Measurements from ENCODE around the gene PPM1A. TPM values are rescaled to one million over a fixed set of nuclear protein-coding genes. Genes with fewer than 3 reads are reported as not detected.

The PPM1A gene
- total and polyA plus RNA-seq, 5 donors from 2014 or later = 15.0 to 83.3 (median 20.9) TPM

GRCh38 chr14:60253649-60254048, 4.6 kb downstream of the PPM1A start:
- H3K9me3 ChIP-seq (ENCODE audit: control insufficient read depth in 2 of 2, low read length in 2 of 2) = no peaks in the 10 kb centered on the region
- H3K4me1 ChIP-seq (ENCODE audit: control insufficient read depth, insufficient read depth, low read length, poor library complexity, severe bottlenecking) = peaks cover 25% of the 10 kb centered on the region
- Mint-ChIP-seq H3K9me3 (peaks cover 0 to 2% (median 0%) of the 10 kb centered on the region in 7 donors), H3K4me1 (peaks cover 60 to 70% (median 65%) of the 10 kb centered on the region in 4 donors), H3K27ac (no peak overlapping the region), H3K27me3 (peaks cover 3% of the 10 kb centered on the region), H3K36me3 (peaks cover 4% of the 10 kb centered on the region), H3K4me3 (no peak overlapping the region)
- H3K27ac ChIP-seq (ENCODE audit: insufficient read depth, low read length, poor library complexity, severe bottlenecking) = no peak overlapping the region
- no peak for ATAC-seq (ENCODE audit: low read depth in 2 of 2)
- no peak overlapping the region for H3K4me3 ChIP-seq (ENCODE audit: low read depth, low read length)
- no peaks in the 10 kb centered on the region for H3K36me3 ChIP-seq (ENCODE audit: control insufficient read depth, insufficient read depth, low read length)
- no peaks in the 10 kb centered on the region for H3K27me3 ChIP-seq (ENCODE audit: control insufficient read depth, insufficient read depth, low read length)
- DNase-seq = no peak

GRCh38 chr14:60254176-60254575, 5.2 kb downstream of the PPM1A start:
- H3K27ac ChIP-seq (ENCODE audit: insufficient read depth, low read length, poor library complexity, severe bottlenecking) = no peak overlapping the region
- Mint-ChIP-seq H3K4me3 (peak overlapping the region in 1 of 4 donors; percentile 2), H3K36me3 (peaks cover 7% of the 10 kb centered on the region), H3K27ac (no peak overlapping the region), H3K4me1 (peaks cover 65 to 74% (median 68%) of the 10 kb centered on the region in 4 donors), H3K9me3 (peaks cover 0 to 2% (median 0%) of the 10 kb centered on the region in 7 donors), H3K27me3 (no peaks in the 10 kb centered on the region)
- no peak overlapping the region for H3K4me3 ChIP-seq (ENCODE audit: low read depth, low read length)
- ATAC-seq (ENCODE audit: low read depth in 2 of 2) (no peak), DNase-seq (no peak)
- H3K9me3 ChIP-seq (ENCODE audit: control insufficient read depth in 2 of 2, low read length in 2 of 2) = no peaks in the 10 kb centered on the region
- no peaks in the 10 kb centered on the region for H3K27me3 ChIP-seq (ENCODE audit: control insufficient read depth, insufficient read depth, low read length)
- peaks cover 25% of the 10 kb centered on the region for H3K4me1 ChIP-seq (ENCODE audit: control insufficient read depth, insufficient read depth, low read length, poor library complexity, severe bottlenecking)
- no peaks in the 10 kb centered on the region for H3K36me3 ChIP-seq (ENCODE audit: control insufficient read depth, insufficient read depth, low read length)

GRCh38 chr14:60257865-60258264, 8.8 kb downstream of the PPM1A start:
- no peak for ATAC-seq (ENCODE audit: low read depth in 2 of 2)
- no peak overlapping the region for H3K27ac Mint-ChIP-seq

DNA sequence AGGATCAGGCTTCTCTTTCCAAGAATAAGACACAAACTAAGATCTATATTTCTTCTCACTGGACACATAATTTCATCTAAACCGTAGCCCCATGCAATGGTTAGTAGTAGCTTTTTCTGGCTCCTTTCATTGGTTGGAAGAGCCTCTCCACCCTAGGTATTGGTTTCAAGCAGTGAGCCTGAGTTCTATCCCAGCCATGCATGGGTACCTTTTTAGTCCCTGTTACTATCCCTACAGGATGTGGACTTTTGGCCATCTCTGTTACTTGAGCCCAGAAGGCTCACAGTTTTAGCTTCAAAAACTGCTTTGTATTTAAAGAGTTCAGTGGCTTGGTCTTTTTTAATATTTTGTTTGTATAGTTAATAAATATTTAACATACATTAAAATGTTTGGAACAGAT, 16.1 kb downstream of the PPM1A start:
- no peaks in the 10 kb centered on the region for H3K27me3 Mint-ChIP-seq
- Histone ChIP-seq H3K9me3 (ENCODE audit: control insufficient read depth in 2 of 2, low read length in 2 of 2) (no peaks in the 10 kb centered on the region), H3K27me3 (ENCODE audit: control insufficient read depth, insufficient read depth, low read length) (no peaks in the 10 kb centered on the region), H3K4me1 (ENCODE audit: control insufficient read depth, insufficient read depth, low read length, poor library complexity, severe bottlenecking) (peaks cover 4% of the 10 kb centered on the region), H3K27ac (ENCODE audit: insufficient read depth, low read length, poor library complexity, severe bottlenecking) (no peak overlapping the region), H3K36me3 (ENCODE audit: control insufficient read depth, insufficient read depth, low read length) (no peaks in the 10 kb centered on the region), H3K4me3 (ENCODE audit: low read depth, low read length) (no peak overlapping the region)
- ATAC-seq (ENCODE audit: low read depth in 2 of 2) (no peak), DNase-seq (no peak)
- H3K4me1 Mint-ChIP-seq = peaks cover 36 to 53% (median 46%) of the 10 kb centered on the region in 4 donors
- H3K27ac Mint-ChIP-seq = no peak overlapping the region
- peaks cover 21% of the 10 kb centered on the region for H3K36me3 Mint-ChIP-seq
- H3K9me3 Mint-ChIP-seq = peaks cover 0 to 10% (median 0%) of the 10 kb centered on the region in 7 donors
- H3K4me3 Mint-ChIP-seq = no peak overlapping the region

More at GRCh38 chr14:60257865-60258264, 8.8 kb downstream of the PPM1A start:
- Histone ChIP-seq H3K27me3 (ENCODE audit: control insufficient read depth, insufficient read depth, low read length) (no peaks in the 10 kb centered on the region), H3K9me3 (ENCODE audit: control insufficient read depth in 2 of 2, low read length in 2 of 2) (no peaks in the 10 kb centered on the region), H3K27ac (ENCODE audit: insufficient read depth, low read length, poor library complexity, severe bottlenecking) (no peak overlapping the region), H3K36me3 (ENCODE audit: control insufficient read depth, insufficient read depth, low read length) (no peaks in the 10 kb centered on the region), H3K4me1 (ENCODE audit: control insufficient read depth, insufficient read depth, low read length, poor library complexity, severe bottlenecking) (peaks cover 3% of the 10 kb centered on the region), H3K4me3 (ENCODE audit: low read depth, low read length) (no peak overlapping the region)
- Mint-ChIP-seq H3K9me3 (peaks cover 0 to 2% (median 0%) of the 10 kb centered on the region in 7 donors), H3K4me3 (no peak overlapping the region), H3K27me3 (no peaks in the 10 kb centered on the region), H3K4me1 (peaks cover 57 to 70% (median 60%) of the 10 kb centered on the region in 4 donors), H3K36me3 (peaks cover 3% of the 10 kb centered on the region)
- peak in 1 of 3 donors; percentile 6 for DNase-seq

GRCh38 chr14:60266021-60266937, 17.3 kb downstream of the PPM1A start:
- H3K4me1 Mint-ChIP-seq = peaks cover 35 to 51% (median 45%) of the 10 kb centered on the region in 4 donors
- DNase-seq = peak in 2 of 3 donors; percentile 20 to 32
- peaks cover 27% of the 10 kb centered on the region for H3K36me3 Mint-ChIP-seq
- no peak overlapping the region for H3K27ac Mint-ChIP-seq
- peaks cover 0 to 10% (median 0%) of the 10 kb centered on the region in 7 donors for H3K9me3 Mint-ChIP-seq
- no peaks in the 10 kb centered on the region for H3K27me3 Mint-ChIP-seq
- Histone ChIP-seq H3K27me3 (ENCODE audit: control insufficient read depth, insufficient read depth, low read length) (no peaks in the 10 kb centered on the region), H3K27ac (ENCODE audit: insufficient read depth, low read length, poor library complexity, severe bottlenecking) (no peak overlapping the region), H3K4me1 (ENCODE audit: control insufficient read depth, insufficient read depth, low read length, poor library complexity, severe bottlenecking) (peaks cover 4% of the 10 kb centered on the region), H3K9me3 (ENCODE audit: control insufficient read depth in 2 of 2, low read length in 2 of 2) (no peaks in the 10 kb centered on the region), H3K36me3 (ENCODE audit: control insufficient read depth, insufficient read depth, low read length) (peaks cover 6% of the 10 kb centered on the region), H3K4me3 (ENCODE audit: low read depth, low read length) (no peak overlapping the region)
- peak in 1 of 2 donors; percentile 56 for ATAC-seq (ENCODE audit: low read depth in 2 of 2)
- no peak overlapping the region for H3K4me3 Mint-ChIP-seq

DNA sequence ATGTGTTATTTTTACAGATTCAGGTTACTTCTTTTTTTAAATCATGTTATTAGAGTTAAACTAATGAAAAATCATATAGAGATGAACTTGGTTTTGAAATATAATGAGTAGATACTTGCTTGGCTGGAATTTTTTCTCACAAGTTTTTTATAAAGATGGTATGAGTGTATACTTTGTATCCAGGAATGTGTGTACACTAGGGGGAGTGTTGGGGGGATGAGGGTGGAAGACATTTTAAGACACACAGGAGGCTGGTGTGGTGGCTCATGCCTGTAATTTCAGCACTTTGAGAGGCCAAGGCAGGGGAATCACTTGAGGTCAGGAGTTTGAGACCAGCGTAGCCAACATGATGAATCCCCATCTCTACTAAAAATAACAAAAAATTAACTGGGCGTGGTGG, 23.2 kb downstream of the PPM1A start:
- H3K27me3 Mint-ChIP-seq = no peaks in the 10 kb centered on the region
- Histone ChIP-seq H3K27me3 (ENCODE audit: control insufficient read depth, insufficient read depth, low read length) (no peaks in the 10 kb centered on the region), H3K27ac (ENCODE audit: insufficient read depth, low read length, poor library complexity, severe bottlenecking) (no peak overlapping the region), H3K9me3 (ENCODE audit: control insufficient read depth in 2 of 2, low read length in 2 of 2) (no peaks in the 10 kb centered on the region), H3K36me3 (ENCODE audit: control insufficient read depth, insufficient read depth, low read length) (peaks cover 6% of the 10 kb centered on the region), H3K4me1 (ENCODE audit: control insufficient read depth, insufficient read depth, low read length, poor library complexity, severe bottlenecking) (peaks cover 22% of the 10 kb centered on the region), H3K4me3 (ENCODE audit: low read depth, low read length) (no peak overlapping the region)
- peaks cover 0 to 1% (median 0%) of the 10 kb centered on the region in 7 donors for H3K9me3 Mint-ChIP-seq
- no peak overlapping the region for H3K27ac Mint-ChIP-seq
- no peak for DNase-seq
- H3K36me3 Mint-ChIP-seq = peaks cover 24% of the 10 kb centered on the region
- H3K4me3 Mint-ChIP-seq = peak overlapping the region in 2 of 4 donors; percentile 36 to 80
- peaks cover 46 to 70% (median 61%) of the 10 kb centered on the region in 4 donors for H3K4me1 Mint-ChIP-seq
- ATAC-seq (ENCODE audit: low read depth in 2 of 2) = no peak

GRCh38 chr14:60273956-60274355, 24.9 kb downstream of the PPM1A start:
- Histone ChIP-seq H3K36me3 (ENCODE audit: control insufficient read depth, insufficient read depth, low read length) (peaks cover 6% of the 10 kb centered on the region), H3K27ac (ENCODE audit: insufficient read depth, low read length, poor library complexity, severe bottlenecking) (no peak overlapping the region), H3K9me3 (ENCODE audit: control insufficient read depth in 2 of 2, low read length in 2 of 2) (no peaks in the 10 kb centered on the region), H3K4me3 (ENCODE audit: low read depth, low read length) (no peak overlapping the region), H3K4me1 (ENCODE audit: control insufficient read depth, insufficient read depth, low read length, poor library complexity, severe bottlenecking) (peaks cover 22% of the 10 kb centered on the region), H3K27me3 (ENCODE audit: control insufficient read depth, insufficient read depth, low read length) (no peaks in the 10 kb centered on the region)
- Mint-ChIP-seq H3K9me3 (peaks cover 0 to 1% (median 0%) of the 10 kb centered on the region in 7 donors), H3K4me3 (no peak overlapping the region), H3K27ac (no peak overlapping the region), H3K36me3 (peaks cover 19% of the 10 kb centered on the region), H3K4me1 (peaks cover 59 to 76% (median 67%) of the 10 kb centered on the region in 4 donors), H3K27me3 (no peaks in the 10 kb centered on the region)
- ATAC-seq (ENCODE audit: low read depth in 2 of 2) = no peak
- no peak for DNase-seq

Measured in CD4-positive, CD25-positive, alpha-beta regulatory T cell (primary cell).